ENCODE measurements around the gene L3MBTL2. TPM values are rescaled to one million over a fixed set of nuclear protein-coding genes. Genes with fewer than 3 reads are reported as not detected.

Gene L3MBTL2
- total RNA-seq, 1 experiment from 2014 or later, result 33.6 TPM

- no peaks in the 10 kb centered on the region for H4K20me1 ChIP-seq (ENCODE audit: control insufficient read depth, insufficient read depth, insufficient read length)
- no peak overlapping the region for H2BK12ac ChIP-seq (ENCODE audit: insufficient read length, low read depth, low read length)
- H3K23ac ChIP-seq (ENCODE audit: insufficient read length, low read depth, low read length), result no peak overlapping the region
- H2AFZ ChIP-seq (ENCODE audit: low read length), result no peak overlapping the region
- H3K9me3 ChIP-seq (ENCODE audit: control insufficient read depth, low read depth, low read length), result no peaks in the 10 kb centered on the region
- H3K4ac ChIP-seq (ENCODE audit: low read depth, low read length), result no peak overlapping the region
- no peaks in the 10 kb centered on the region for H3K4me1 ChIP-seq (ENCODE audit: insufficient read depth, low read length)
- no peak overlapping the region for H2BK120ac ChIP-seq (ENCODE audit: low read depth, low read length, poor library complexity, severe bottlenecking)
- H3T11ph ChIP-seq (ENCODE audit: low read length), result no peak overlapping the region
- H4K91ac ChIP-seq (ENCODE audit: insufficient read length, low read depth, low read length), result no peak overlapping the region
- Mint-ChIP-seq H3K36me3 (ENCODE audit: insufficient read depth in 1 of 3, low read depth in 3 of 3) (no peaks in the 10 kb centered on the region), H3K4me3 (peak overlapping the region; percentile 42 to 60; a peak in 4 of 5 replicates), H3K4me1 (peaks cover 14% of the 10 kb centered on the region in 2 experiments), H3K27ac (no peak overlapping the region; a peak in 1 of 7 replicates), H3K9me3 (no peaks in the 10 kb centered on the region), H3K27me3 (ENCODE audit: low read depth) (peaks cover 5% of the 10 kb centered on the region)
- H2BK20ac ChIP-seq (ENCODE audit: low read depth, low read length, poor library complexity, severe bottlenecking), result no peak overlapping the region
- no peak overlapping the region for H3K9ac ChIP-seq (ENCODE audit: extremely low read depth, insufficient read length, low read length)
- H3K56ac ChIP-seq (ENCODE audit: insufficient read length, low read depth, low read length), result no peak overlapping the region
- H4K8ac ChIP-seq (replicated peaks; ENCODE audit: insufficient read length, low read depth, low read length), result no peak overlapping the region
- no peak overlapping the region for H3K14ac ChIP-seq (ENCODE audit: insufficient read depth, low read length)
- no peak; the same call in 2 of the 3 replicates for TF ChIP-seq CTCF (conservative IDR thresholded peaks at IDR 0.05)
- no peak overlapping the region for H3K4me2 ChIP-seq (ENCODE audit: insufficient read depth, insufficient read length, low read length)
- H3K79me1 ChIP-seq (ENCODE audit: insufficient read depth, low read depth, low read length, poor library complexity, severe bottlenecking), result no peaks in the 10 kb centered on the region
- no peaks in the 10 kb centered on the region for H3K79me2 ChIP-seq (ENCODE audit: insufficient read depth, low read length)
- no peak overlapping the region for H2BK5ac ChIP-seq (ENCODE audit: insufficient read length, low read length)
- no peaks in the 10 kb centered on the region for H3K27me3 ChIP-seq (ENCODE audit: insufficient read depth, low read length)
- WGBS (ENCODE audit: extremely low coverage, insufficient read length, low lambda C conversion rate), result no CpG with 5 or more reads among the region's 33 CpGs
- no peak overlapping the region for H3K18ac ChIP-seq (ENCODE audit: insufficient read length, low read depth, low read length)
- H3K27ac ChIP-seq (ENCODE audit: insufficient read length, low read depth, low read length), result no peak overlapping the region
- H4K5ac ChIP-seq (ENCODE audit: insufficient read length, low read depth, low read length), result no peak overlapping the region
- peak; percentile 92 for DNase-seq
- no peaks in the 10 kb centered on the region for H3K23me2 ChIP-seq (ENCODE audit: insufficient read length, low read depth, low read length, poor library complexity, severe bottlenecking)
- H2AK5ac ChIP-seq (ENCODE audit: insufficient read length, low read length), result no peak overlapping the region
- H2BK15ac ChIP-seq (ENCODE audit: low read depth, low read length), result no peak overlapping the region
Observed at GRCh38 chr22:41237036-41237706, 32.1 kb downstream of the L3MBTL2 start.
